ENCODE results near the gene SASS6. TPM values are rescaled to one million over a fixed set of nuclear protein-coding genes. Genes with fewer than 3 reads are reported as not detected.

Gene SASS6
- total RNA-seq, 4 donors from 2014 or later = 1.2 to 4.6 (median 2.0) TPM

DNA sequence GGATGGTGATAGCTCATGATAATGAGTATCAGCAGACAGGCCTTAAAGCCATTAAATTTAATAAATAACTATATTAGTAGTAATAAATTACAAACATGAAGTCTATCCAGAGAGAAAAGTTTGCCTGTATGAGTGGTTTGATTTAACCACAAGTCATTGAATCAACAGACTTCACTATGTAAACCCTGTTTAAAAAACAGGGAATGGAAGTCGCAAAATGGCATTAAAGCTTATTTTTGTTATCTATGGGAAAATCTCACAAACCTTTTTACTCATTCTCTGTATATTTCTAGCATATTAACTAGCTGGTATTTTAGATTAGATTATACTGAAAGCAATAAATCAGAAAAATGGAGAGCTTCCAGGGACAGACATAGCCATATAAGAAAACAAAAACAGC, 45.3 kb downstream of the SASS6 start:
- DNase-seq (ENCODE audit: low spot score) (no peak), ATAC-seq (ENCODE audit: low FRiP score) (no peak)
- TF ChIP-seq, protein P1, sequence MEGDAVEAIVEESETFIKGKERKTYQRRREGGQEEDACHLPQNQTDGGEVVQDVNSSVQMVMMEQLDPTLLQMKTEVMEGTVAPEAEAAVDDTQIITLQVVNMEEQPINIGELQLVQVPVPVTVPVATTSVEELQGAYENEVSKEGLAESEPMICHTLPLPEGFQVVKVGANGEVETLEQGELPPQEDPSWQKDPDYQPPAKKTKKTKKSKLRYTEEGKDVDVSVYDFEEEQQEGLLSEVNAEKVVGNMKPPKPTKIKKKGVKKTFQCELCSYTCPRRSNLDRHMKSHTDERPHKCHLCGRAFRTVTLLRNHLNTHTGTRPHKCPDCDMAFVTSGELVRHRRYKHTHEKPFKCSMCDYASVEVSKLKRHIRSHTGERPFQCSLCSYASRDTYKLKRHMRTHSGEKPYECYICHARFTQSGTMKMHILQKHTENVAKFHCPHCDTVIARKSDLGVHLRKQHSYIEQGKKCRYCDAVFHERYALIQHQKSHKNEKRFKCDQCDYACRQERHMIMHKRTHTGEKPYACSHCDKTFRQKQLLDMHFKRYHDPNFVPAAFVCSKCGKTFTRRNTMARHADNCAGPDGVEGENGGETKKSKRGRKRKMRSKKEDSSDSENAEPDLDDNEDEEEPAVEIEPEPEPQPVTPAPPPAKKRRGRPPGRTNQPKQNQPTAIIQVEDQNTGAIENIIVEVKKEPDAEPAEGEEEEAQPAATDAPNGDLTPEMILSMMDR (IDR thresholded peaks at IDR 0.05) = no peak

DNA sequence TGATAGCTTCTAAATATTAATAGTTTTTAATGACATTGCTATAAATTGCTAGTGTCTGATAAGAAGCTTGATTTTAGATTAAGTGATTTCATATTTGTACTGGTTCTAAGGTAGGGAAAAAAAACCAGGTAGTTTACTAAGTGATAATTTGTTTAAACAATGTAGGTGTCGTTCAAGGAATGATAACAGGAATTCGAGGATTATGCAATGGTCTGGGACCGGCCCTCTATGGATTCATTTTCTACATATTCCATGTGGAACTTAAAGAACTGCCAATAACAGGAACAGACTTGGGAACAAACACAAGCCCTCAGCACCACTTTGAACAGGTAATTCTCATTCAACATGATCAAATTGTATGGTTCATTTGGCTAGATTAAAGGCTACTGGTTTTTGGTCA, 52.4 kb downstream of the SASS6 start:
- DNase-seq (ENCODE audit: low spot score) (no peak), ATAC-seq (ENCODE audit: low FRiP score) (no peak)
- TF ChIP-seq, protein P1 (IDR thresholded peaks at IDR 0.05) = no peak

DNA sequence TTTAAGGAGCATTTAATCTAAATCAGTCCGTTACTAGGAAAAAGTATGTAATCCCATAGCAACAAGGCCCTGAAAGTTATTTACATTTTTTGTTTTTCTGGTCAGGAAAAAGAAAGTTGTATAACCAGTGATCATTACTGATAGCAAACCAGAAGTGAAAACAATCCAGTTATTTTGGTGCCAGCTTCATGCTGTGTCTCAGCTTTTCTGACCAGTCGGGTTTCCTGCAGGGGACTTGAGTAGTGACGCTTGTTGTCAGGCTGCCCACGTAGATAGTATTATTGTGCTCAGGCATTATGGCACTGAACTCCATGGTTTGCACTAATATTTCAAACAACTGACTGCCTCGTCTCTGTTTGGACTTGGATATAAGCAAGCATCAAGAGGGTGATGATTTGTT, 55.2 kb downstream of the SASS6 start:
- no peak for DNase-seq (ENCODE audit: low spot score)
- TF ChIP-seq, protein P1 (IDR thresholded peaks at IDR 0.05) = no peak
- no peak for ATAC-seq (ENCODE audit: low FRiP score)

DNA sequence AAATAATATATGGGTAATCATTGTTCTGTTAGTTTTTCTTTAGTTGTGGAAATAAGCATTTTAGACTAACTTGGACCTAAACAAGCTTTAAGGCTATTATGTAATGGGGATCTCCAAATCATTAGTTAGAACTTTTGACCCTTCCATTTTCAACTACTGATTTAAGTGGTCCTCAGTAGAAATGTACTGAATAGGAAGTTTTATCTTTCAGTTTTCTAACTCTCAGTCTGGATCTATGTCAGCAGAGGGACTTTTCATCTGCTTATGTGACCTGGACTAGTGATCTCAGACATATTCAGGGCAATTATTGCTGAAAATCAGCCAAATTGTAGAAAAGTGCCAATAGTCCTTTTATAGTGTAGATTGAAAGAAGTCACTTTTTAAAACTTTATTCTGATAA, 56.0 kb downstream of the SASS6 start:
- no peak for ATAC-seq (ENCODE audit: low FRiP score)
- TF ChIP-seq, protein P1 (IDR thresholded peaks at IDR 0.05) = no peak
- no peak for DNase-seq (ENCODE audit: low spot score)

DNA sequence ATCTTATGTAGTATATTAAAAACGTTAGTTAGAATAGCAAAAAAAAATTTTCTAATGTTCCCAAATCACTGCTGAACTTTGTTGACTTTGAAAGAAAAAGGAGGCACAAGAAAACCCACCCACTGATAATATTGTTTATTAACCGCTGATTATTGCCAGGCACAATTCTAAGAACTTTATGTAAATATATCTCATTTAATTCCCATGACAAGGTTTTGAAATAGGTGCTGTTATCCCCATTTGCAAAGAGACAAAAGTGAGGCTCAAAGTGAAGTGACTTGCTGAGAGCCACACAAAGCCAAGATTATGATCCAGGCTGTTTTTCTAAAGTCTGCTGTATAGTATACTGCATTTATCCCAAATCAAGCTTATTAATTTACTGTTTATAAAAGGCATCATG, 56.4 kb downstream of the SASS6 start:
- DNase-seq (ENCODE audit: low spot score) (no peak), ATAC-seq (ENCODE audit: low FRiP score) (no peak)
- TF ChIP-seq, protein P1 (IDR thresholded peaks at IDR 0.05) = no peak

DNA sequence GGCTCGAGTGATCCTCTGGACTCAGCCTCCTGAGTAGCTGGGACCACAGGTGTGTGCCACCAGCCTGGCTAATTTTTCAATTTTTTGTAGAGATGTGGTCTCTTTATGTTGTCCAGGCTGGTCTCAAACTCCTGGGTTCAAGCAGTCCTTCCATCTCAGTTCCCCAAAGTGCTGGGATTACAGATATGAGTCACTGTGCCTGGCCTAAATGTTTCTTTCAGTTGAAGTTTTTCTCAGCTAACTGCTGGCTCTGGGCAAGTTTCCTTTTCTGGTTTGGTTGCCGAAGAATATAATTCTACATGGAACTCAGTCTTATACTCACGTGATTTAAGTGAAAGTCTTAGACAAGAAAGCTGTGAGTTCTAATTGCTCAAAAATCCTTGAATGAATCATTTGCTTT, 57.0 kb downstream of the SASS6 start:
- no peak for ATAC-seq (ENCODE audit: low FRiP score)
- TF ChIP-seq, protein P1 (IDR thresholded peaks at IDR 0.05) = no peak
- no peak for DNase-seq (ENCODE audit: low spot score)

DNA sequence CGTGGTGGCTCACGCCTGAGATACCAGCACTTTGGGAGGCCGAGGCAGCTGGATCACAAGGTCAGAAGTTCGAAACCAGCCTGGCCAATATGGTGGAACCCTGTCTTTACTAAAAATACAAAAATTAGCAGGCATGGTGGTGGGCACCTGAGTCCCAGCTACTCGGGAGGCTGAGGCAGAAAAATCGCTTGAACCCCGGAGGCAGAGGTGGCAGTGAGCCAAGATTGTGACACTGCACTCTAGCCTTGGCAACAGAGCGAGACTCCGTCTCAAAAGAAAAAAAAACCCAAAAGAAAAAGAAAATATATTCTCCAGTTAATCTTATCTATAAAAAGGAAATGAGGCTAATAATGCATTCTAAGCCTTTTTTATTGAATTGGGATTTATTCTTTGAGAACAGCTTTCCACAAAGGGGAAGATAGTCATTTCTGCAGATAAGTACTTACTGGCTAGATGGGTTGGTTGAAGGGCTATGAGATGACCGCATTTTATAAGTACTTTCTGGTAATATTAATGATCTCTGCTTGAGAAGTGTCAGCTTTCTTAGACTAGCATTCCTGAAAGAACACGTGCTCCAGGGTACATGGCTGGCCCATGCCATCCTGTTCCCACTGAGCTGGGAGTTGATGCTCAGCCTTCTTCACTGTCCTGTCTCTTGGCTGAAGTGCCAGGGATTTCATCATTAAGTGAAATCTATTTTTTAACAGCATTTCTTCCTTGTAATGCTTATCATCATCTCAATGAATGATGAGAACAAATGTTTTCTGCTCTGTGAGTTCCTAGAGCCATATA, 57.9 kb downstream of the SASS6 start:
- ATAC-seq (ENCODE audit: low FRiP score) (no peak), DNase-seq (ENCODE audit: low spot score) (no peak)
- TF ChIP-seq, protein P1 (IDR thresholded peaks at IDR 0.05) = no peak
